H1 (cell line): ENCODE results near the gene ZBTB47. TPM values are rescaled to one million over a fixed set of nuclear protein-coding genes. Genes with fewer than 3 reads are reported as not detected.

Experiments
- CBX8 ChIP-seq: fragments of 300-800, 300-1000 bp; sonication (generic); IDR thresholded peaks from 2 replicates; pipeline ENCODE4 v1.7.1; 2016; ENCODE audit warnings: low read depth, low read length, borderline replicate concordance
- CHD1 ChIP-seq: IDR thresholded peaks from 2 replicates; pipeline ENCODE4 v1.6.1; 2012; ENCODE audit warnings: low read depth, low read length, improper control_type of control experiment
- NRF1 ChIP-seq: IDR thresholded peaks from 2 replicates; pipeline ENCODE4 v1.6.1; 2011; ENCODE audit warnings: mild to moderate bottlenecking, low read depth, low read length, improper control_type of control experiment
- POLR2A ChIP-seq, 2 experiments: IDR thresholded peaks; 1 replicate in 1 of 2; 2 replicates in 1 of 2; pipeline ENCODE4 v1.6.1; 2011; ENCODE audit warnings: low read depth in 2 of 2, low read length in 2 of 2, mild to moderate bottlenecking in 2 of 2; ENCODE audit errors: control extremely low read depth in 1 of 2
- SAP30 ChIP-seq: fragments of 300-600 bp; sonication (generic); IDR thresholded peaks from 2 replicates; pipeline ENCODE4 v1.7.1; 2012; ENCODE audit warnings: low read length, moderate library complexity, mild to moderate bottlenecking, inconsistent platforms; ENCODE audit not compliant: insufficient read depth, insufficient replicate concordance
- SIN3A ChIP-seq, 2 experiments: IDR thresholded peaks in 1 of 2; conservative IDR thresholded peaks in 1 of 2; 2 replicates each; pipeline ENCODE4 v1.6.1; 2011 to 2012; ENCODE audit warnings: low read length in 2 of 2, improper control_type of control experiment in 1 of 2, low read depth in 1 of 2, mild to moderate bottlenecking in 1 of 2
- TBP ChIP-seq: IDR thresholded peaks from 2 replicates; pipeline ENCODE4 v1.6.1; 2011; ENCODE audit warnings: low read depth, low read length, improper control_type of control experiment
- TCF12 ChIP-seq: IDR thresholded peaks from 2 replicates; pipeline ENCODE4 v1.6.1; 2011; ENCODE audit warnings: low read depth, mild to moderate bottlenecking, low read length
- polyA plus RNA-seq, 7 experiments: library from polyadenylated mRNA; depleted of rRNA in 3 of 7; stranded (reverse) in 5 of 7; unstranded in 2 of 7; fragments of >200 nt in 5 of 7; fragments of 200-250 nt in 2 of 7; gene quantifications; 1 replicate in 5 of 7; 2 replicates in 1 of 7; 4 replicates in 1 of 7; pipeline versions ENCODE4 v1.2.1 to v1.2.3, GENCODE V29; 2011 to 2013; ENCODE audit warnings: missing spikeins in 2 of 7, mixed read lengths in 2 of 7
- total RNA-seq: library from RNA; stranded (reverse); fragmentation: NEBNext Ultra II Directional; extraction: Animal tissue kit (Norgen Biotek cat#: 25700); gene quantifications from 2 replicates; pipeline ENCODE4 v1.2.1, GENCODE V29; 2021
- TF ChIP-seq, protein P1 (sequence below): fragments of 300-600 bp; sonication (generic); IDR thresholded peaks from 2 replicates; pipeline ENCODE4 v1.7.1; 2012; ENCODE audit warnings: low read length, moderate library complexity, mild to moderate bottlenecking, inconsistent platforms; ENCODE audit not compliant: insufficient replicate concordance

ZBTB47 gene
- total and polyA plus RNA-seq, 2 of the 8 experiments (the other 6 are each of a cell fraction or from before 2014, with no cell fraction given) = 2.8 to 4.1 TPM

GRCh38 chr3:42663581-42664437, 10.3 kb downstream of the ZBTB47 start (continued):
- TF ChIP-seq, protein P1, sequence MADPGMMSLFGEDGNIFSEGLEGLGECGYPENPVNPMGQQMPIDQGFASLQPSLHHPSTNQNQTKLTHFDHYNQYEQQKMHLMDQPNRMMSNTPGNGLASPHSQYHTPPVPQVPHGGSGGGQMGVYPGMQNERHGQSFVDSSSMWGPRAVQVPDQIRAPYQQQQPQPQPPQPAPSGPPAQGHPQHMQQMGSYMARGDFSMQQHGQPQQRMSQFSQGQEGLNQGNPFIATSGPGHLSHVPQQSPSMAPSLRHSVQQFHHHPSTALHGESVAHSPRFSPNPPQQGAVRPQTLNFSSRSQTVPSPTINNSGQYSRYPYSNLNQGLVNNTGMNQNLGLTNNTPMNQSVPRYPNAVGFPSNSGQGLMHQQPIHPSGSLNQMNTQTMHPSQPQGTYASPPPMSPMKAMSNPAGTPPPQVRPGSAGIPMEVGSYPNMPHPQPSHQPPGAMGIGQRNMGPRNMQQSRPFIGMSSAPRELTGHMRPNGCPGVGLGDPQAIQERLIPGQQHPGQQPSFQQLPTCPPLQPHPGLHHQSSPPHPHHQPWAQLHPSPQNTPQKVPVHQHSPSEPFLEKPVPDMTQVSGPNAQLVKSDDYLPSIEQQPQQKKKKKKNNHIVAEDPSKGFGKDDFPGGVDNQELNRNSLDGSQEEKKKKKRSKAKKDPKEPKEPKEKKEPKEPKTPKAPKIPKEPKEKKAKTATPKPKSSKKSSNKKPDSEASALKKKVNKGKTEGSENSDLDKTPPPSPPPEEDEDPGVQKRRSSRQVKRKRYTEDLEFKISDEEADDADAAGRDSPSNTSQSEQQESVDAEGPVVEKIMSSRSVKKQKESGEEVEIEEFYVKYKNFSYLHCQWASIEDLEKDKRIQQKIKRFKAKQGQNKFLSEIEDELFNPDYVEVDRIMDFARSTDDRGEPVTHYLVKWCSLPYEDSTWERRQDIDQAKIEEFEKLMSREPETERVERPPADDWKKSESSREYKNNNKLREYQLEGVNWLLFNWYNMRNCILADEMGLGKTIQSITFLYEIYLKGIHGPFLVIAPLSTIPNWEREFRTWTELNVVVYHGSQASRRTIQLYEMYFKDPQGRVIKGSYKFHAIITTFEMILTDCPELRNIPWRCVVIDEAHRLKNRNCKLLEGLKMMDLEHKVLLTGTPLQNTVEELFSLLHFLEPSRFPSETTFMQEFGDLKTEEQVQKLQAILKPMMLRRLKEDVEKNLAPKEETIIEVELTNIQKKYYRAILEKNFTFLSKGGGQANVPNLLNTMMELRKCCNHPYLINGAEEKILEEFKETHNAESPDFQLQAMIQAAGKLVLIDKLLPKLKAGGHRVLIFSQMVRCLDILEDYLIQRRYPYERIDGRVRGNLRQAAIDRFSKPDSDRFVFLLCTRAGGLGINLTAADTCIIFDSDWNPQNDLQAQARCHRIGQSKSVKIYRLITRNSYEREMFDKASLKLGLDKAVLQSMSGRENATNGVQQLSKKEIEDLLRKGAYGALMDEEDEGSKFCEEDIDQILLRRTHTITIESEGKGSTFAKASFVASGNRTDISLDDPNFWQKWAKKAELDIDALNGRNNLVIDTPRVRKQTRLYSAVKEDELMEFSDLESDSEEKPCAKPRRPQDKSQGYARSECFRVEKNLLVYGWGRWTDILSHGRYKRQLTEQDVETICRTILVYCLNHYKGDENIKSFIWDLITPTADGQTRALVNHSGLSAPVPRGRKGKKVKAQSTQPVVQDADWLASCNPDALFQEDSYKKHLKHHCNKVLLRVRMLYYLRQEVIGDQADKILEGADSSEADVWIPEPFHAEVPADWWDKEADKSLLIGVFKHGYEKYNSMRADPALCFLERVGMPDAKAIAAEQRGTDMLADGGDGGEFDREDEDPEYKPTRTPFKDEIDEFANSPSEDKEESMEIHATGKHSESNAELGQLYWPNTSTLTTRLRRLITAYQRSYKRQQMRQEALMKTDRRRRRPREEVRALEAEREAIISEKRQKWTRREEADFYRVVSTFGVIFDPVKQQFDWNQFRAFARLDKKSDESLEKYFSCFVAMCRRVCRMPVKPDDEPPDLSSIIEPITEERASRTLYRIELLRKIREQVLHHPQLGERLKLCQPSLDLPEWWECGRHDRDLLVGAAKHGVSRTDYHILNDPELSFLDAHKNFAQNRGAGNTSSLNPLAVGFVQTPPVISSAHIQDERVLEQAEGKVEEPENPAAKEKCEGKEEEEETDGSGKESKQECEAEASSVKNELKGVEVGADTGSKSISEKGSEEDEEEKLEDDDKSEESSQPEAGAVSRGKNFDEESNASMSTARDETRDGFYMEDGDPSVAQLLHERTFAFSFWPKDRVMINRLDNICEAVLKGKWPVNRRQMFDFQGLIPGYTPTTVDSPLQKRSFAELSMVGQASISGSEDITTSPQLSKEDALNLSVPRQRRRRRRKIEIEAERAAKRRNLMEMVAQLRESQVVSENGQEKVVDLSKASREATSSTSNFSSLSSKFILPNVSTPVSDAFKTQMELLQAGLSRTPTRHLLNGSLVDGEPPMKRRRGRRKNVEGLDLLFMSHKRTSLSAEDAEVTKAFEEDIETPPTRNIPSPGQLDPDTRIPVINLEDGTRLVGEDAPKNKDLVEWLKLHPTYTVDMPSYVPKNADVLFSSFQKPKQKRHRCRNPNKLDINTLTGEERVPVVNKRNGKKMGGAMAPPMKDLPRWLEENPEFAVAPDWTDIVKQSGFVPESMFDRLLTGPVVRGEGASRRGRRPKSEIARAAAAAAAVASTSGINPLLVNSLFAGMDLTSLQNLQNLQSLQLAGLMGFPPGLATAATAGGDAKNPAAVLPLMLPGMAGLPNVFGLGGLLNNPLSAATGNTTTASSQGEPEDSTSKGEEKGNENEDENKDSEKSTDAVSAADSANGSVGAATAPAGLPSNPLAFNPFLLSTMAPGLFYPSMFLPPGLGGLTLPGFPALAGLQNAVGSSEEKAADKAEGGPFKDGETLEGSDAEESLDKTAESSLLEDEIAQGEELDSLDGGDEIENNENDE = no peak
- TF ChIP-seq POLR2A (IDR thresholded peaks at IDR 0.05; ENCODE audit: control extremely low read depth in 1 of 2, low read depth in 2 of 2, low read length in 2 of 2) = no peak
- no peak for TF ChIP-seq SIN3A (conservative IDR thresholded peaks at IDR 0.05 in 1 of 2, IDR thresholded peaks at IDR 0.05 in 1 of 2; ENCODE audit: low read depth in 1 of 2, low read length in 2 of 2)
- TF ChIP-seq CHD1 = no peak
- TF ChIP-seq NRF1 = no peak
- TF ChIP-seq CBX8 = no peak
- no peak for TF ChIP-seq TBP
- TF ChIP-seq SAP30 = no peak
- no peak for TF ChIP-seq TCF12
